Liver (tissue), 3 donors: ENCODE results near the gene ADORA2A.

Experiments used
- GABPA ChIP-seq, 2 donors: IDR thresholded peaks in 1 of 2; conservative IDR thresholded peaks in 1 of 2; 2 replicates each; pipeline ENCODE4 v1.6.1; 2016; ENCODE audit warnings: antibody characterized with exemption in 2 of 2, mild to moderate bottlenecking in 1 of 2, moderate library complexity in 1 of 2
- JUND ChIP-seq, 2 donors: IDR thresholded peaks; 2 replicates each; pipeline ENCODE4 v1.6.1; 2016; ENCODE audit warnings: antibody characterized with exemption in 2 of 2
- RAD21 ChIP-seq, 2 donors: IDR thresholded peaks; 2 replicates each; pipeline ENCODE4 v1.6.1; 2016; ENCODE audit warnings: antibody characterized with exemption in 2 of 2, mild to moderate bottlenecking in 2 of 2
- TF ChIP-seq, protein P1 (sequence below): fragments of 150-350 bp; IDR thresholded peaks from 2 replicates; pipeline ENCODE4 v1.5.1; 2017; ENCODE audit warnings: improper control_type of control experiment, low read depth, low read length; ENCODE audit not compliant: missing input control
- donor health status: healthy.
- donor health status: healthy.

DNA sequence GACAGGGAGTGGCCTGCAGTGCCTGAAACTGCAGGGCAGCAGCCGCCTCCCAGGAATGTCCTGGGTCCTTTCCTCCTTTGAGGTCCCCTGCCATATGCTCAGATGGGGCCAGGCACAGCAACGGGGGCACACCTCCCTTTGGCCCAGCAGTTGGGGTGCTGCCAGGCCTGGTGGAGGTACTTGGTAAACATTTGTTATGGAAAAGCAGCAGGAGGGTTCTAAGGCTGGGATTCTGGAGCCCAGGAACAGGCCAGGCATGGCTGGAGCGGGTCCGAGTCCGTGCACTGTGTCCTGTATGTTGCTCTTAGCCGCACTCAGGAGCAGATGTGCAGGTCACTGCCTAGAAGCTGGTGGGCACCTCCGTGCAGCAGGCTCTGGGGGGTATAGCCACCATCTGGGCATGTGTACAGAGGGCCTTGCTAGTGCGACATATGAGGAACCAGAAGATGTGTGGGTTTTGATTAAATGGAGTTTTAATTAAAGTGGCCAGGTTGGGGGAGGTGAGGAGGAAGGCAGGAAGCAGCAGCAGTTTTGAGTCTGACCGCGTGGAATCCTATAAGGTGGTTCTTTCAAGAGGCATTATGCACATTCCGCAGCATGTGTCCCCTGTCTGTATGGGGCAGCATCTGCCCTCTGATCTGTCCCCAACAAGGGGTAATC is 1.5 kb downstream of the ADORA2A start:
- TF ChIP-seq, protein P1, sequence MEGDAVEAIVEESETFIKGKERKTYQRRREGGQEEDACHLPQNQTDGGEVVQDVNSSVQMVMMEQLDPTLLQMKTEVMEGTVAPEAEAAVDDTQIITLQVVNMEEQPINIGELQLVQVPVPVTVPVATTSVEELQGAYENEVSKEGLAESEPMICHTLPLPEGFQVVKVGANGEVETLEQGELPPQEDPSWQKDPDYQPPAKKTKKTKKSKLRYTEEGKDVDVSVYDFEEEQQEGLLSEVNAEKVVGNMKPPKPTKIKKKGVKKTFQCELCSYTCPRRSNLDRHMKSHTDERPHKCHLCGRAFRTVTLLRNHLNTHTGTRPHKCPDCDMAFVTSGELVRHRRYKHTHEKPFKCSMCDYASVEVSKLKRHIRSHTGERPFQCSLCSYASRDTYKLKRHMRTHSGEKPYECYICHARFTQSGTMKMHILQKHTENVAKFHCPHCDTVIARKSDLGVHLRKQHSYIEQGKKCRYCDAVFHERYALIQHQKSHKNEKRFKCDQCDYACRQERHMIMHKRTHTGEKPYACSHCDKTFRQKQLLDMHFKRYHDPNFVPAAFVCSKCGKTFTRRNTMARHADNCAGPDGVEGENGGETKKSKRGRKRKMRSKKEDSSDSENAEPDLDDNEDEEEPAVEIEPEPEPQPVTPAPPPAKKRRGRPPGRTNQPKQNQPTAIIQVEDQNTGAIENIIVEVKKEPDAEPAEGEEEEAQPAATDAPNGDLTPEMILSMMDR = no peak
- no peak for TF ChIP-seq JUND (IDR thresholded peaks at IDR 0.05)
- TF ChIP-seq GABPA (IDR thresholded peaks at IDR 0.05 in 1 of 2, conservative IDR thresholded peaks at IDR 0.05 in 1 of 2) = no peak
- no peak for TF ChIP-seq RAD21 (IDR thresholded peaks at IDR 0.05)
